Omental fat pad (tissue), 4 donors: Measurements from ENCODE around the gene RARRES2. TPM values are rescaled to one million over a fixed set of nuclear protein-coding genes. Genes with fewer than 3 reads are reported as not detected.

ENCODE experiments used
- ATAC-seq: fragments of 150-250 bp; one replicate; pipeline ENCODE4 v1.9.1; 2016; ENCODE audit warnings: mild to moderate bottlenecking, moderate library complexity; ENCODE audit not compliant: low FRiP score
- DNase-seq: peaks from one replicate; pipeline ENCODE4 v3.0.0-alpha.2; 2019; ENCODE audit warnings: low spot score
- total RNA-seq, 4 donors: library from RNA; depleted of rRNA; stranded (reverse); fragments of >200 nt; gene quantifications; one replicate each; pipeline ENCODE4 v1.1.0, GENCODE V29; 2016
- TF ChIP-seq, protein P1 (sequence below), 3 donors: fragments of 450-650 bp; IDR thresholded peaks; one replicate each; pipeline ENCODE4 v1.5.1; 2016 to 2017; ENCODE audit warnings: antibody characterized with exemption in 3 of 3, mild to moderate bottlenecking in 3 of 3, moderate library complexity in 2 of 3

Gene RARRES2
- total RNA-seq, 4 donors from 2014 or later, result 93.9 to 433 (median 218) TPM

DNA sequence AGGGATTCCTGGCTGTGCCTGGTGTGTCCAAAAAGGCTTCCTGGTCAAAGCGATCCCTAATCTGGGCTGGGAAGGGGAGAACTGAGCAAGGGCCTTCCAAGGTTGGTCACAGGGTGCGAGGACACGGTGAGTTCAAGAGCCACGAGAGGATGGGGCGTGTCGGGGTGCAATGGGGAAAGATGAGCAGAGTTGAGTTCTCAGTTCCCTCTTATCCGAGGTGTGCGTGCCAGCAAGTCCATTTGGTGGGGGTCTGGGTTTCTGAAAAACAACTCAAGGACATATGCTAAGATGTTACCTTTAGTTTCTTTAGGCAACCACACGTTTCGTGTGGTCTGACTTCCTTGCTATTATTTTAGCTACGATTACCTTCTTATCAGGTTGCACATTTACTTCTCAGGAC, 39.0 kb upstream of the RARRES2 start:
- no peak for ATAC-seq
- no peak for DNase-seq
- TF ChIP-seq, protein P1, sequence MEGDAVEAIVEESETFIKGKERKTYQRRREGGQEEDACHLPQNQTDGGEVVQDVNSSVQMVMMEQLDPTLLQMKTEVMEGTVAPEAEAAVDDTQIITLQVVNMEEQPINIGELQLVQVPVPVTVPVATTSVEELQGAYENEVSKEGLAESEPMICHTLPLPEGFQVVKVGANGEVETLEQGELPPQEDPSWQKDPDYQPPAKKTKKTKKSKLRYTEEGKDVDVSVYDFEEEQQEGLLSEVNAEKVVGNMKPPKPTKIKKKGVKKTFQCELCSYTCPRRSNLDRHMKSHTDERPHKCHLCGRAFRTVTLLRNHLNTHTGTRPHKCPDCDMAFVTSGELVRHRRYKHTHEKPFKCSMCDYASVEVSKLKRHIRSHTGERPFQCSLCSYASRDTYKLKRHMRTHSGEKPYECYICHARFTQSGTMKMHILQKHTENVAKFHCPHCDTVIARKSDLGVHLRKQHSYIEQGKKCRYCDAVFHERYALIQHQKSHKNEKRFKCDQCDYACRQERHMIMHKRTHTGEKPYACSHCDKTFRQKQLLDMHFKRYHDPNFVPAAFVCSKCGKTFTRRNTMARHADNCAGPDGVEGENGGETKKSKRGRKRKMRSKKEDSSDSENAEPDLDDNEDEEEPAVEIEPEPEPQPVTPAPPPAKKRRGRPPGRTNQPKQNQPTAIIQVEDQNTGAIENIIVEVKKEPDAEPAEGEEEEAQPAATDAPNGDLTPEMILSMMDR (IDR thresholded peaks at IDR 0.05), result no peak

DNA sequence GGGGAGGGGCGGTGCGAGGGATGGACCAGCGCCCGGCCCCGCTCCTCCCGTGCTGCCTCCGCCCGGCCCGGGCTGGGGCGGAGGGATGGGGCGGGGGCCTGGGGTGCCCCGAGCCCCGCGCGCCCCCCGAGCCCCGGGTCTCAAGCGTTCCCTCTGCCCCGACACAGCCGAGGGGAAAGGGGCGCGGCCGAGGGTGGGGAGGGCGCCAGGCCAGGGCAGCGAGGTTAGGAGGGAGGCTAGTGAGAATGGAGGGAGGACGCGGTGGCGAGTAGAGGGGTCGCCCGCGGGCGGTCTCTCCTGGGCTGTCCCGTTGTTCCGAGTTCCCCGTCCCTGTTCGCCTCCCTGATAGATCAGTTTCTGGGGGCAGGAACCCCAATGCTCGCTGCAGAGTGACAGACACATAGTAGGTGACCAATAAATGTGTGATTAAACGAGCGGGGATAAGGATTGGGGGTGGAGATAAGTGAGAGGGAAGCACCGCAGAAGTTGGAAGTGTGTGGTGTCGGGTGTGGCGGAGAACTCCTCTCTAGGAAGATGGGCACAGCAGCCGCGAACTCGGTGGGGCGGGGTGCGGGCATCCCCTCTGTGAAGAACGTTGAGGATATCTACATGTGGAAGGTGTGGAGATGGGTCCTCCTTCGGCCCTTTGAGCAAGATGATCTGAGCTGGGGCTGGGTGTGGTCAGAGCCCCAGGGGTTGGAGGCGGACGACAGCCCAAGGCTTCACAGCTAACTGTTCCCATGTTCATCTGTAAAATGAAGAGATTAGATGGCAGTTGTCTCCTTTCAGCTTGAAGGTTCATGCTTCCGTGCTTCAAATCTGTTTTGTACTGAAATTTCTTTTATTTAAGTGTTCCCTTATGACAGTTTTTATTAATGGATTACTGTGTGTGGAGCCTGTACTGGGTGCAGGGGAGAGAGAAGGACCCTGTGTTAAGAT, 38.3 kb upstream of the RARRES2 start:
- DNase-seq (no peak), ATAC-seq (peak; percentile 41)
- TF ChIP-seq, protein P1 (IDR thresholded peaks at IDR 0.05), result no peak

DNA sequence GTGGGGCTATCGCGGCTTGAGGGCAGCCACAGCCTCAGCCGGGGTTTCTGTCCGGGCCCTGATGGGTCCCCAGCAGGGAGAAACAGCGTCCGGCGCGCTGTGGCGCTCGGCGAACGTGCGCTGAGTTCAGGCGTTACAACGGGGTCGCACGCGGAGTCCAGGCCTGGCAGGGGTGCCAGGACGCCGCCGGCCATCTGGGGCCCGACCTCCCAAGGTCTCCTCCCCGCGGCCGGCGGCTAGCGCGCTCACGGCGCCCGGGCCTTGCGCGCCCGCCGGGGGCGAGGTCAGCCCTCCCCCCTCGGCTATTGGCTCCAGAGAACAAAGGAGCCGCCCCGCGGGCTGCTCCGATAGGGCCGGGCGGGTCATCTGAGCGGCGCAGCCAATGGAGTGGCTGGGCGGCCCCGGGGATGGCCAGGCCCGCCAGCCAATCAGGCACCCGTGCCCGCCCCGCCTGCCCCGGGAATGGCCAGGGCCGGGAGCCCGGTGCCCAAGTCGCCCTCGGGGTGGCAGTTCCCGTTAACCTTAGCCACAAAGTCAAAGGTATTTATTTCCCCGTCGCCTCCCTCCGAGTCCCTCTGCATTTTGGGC, 37.5 kb upstream of the RARRES2 start, which contains the start of gene ZNF775:
Gene ZNF775, plus strand, starts transcription at position 478 of the 588 bp plus-strand sequence. CDS start 9,141 bp downstream, outside the sequence.
- TF ChIP-seq, protein P1 (IDR thresholded peaks at IDR 0.05), result no peak
- peak; percentile 85 for DNase-seq
- peak; percentile 98 for ATAC-seq

DNA sequence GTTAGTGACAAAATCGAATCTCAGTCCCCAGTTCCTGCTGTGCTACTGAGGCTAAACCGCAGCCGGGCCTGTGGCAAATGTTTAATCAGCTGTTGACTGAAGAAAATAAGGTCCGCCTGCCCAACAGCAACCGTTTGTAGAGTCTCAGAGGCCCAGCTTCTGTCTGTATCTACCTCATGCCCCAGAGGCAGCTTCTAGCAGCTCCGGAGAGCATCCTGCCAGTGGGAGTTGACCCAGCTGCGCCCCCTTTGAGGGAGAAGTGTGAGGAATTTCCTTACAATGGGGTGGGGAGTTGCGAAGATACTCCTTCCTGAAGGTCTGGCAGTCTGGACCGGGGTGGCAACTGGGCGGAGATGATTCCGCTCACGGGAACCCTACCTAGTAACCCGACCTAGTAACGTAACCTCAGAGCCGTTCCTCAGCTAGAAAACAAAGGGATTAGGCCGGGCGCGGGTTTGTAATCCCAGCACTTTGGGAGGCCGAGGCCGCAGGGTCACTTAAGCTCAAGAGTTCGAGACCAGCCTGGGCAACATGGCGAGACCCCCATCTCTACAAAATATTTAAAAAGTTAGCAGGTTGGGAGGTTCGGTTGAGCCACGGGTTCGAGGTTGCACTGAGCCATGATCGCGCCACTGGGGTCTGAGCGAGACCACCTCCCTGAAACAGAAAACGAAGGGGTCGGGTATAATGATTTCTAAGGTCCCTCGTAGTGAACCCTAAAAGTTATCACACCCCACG, 36.9 kb upstream of the RARRES2 start:
- no peak for DNase-seq
- TF ChIP-seq, protein P1 (IDR thresholded peaks at IDR 0.05), result no peak
- ATAC-seq, result peak; percentile 52

DNA sequence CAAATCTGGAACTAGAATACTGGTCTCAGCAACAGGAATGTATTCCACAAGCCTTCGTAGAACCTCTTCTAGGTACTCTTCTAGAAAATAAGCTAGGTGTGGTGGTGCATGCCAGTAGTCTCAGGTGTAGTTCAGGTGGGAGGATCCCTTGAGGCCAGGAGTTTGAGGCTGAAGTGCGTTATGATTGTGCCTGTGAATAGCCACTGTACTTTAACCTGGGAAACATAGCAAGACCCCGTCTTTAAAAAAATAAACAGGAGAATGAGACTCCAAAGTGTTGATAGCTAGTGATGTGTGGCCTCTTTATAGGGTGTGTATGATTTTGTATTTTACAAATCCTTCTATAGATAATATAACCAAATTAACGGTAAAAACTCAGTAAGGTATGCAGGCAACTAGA, 36.2 kb upstream of the RARRES2 start:
- DNase-seq (no peak), ATAC-seq (no peak)
- TF ChIP-seq, protein P1 (IDR thresholded peaks at IDR 0.05), result no peak

DNA sequence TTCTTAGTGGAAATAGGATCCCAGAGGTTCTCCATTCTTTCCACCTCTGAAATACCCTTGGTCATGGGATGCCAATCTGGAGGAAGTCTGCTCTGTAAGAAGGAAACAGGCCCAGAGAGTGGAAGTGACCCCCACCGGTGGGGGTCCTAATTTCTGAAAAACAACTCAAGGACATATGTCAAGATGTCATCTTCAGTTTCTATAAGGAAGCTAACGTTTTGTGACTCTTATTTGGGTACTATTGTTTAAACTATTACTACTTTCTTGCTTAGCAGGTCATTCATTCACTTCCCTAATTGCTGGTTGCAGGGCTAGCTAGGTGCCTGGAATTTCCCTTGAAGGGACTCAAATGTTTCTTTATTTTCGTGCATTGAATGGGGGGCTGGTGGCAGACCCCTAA, 35.8 kb upstream of the RARRES2 start:
- ATAC-seq (no peak), DNase-seq (no peak)
- TF ChIP-seq, protein P1 (IDR thresholded peaks at IDR 0.05), result no peak
